Right lung (tissue), 5 donors: ENCODE results near the gene LMTK2. TPM values are rescaled to one million over a fixed set of nuclear protein-coding genes. Genes with fewer than 3 reads are reported as not detected.
"Not testable (repeated sequence)": the region's sequence is repeated elsewhere in the genome, so short reads cannot be mapped to it uniquely, and the experiment has no call there.

Experiments used
- DNase-seq, 2 donors: peaks; one replicate each; pipeline ENCODE4 v3.0.0-alpha.2; 2013
- polyA plus RNA-seq, 5 donors: library from polyadenylated mRNA; unstranded; fragments of 120-200 nt; gene quantifications; one replicate each; pipeline versions ENCODE4 v1.2.1 to v1.2.3, GENCODE V29; 2013; ENCODE audit warnings: inconsistent platforms in 1 of 5, low replicate concordance in 1 of 5; ENCODE audit not compliant: insufficient read length in 5 of 5, insufficient read depth in 1 of 5

The LMTK2 gene
- polyA plus RNA-seq, 5 donors, result 12.8 to 17.0 (median 13.4) TPM

DNA sequence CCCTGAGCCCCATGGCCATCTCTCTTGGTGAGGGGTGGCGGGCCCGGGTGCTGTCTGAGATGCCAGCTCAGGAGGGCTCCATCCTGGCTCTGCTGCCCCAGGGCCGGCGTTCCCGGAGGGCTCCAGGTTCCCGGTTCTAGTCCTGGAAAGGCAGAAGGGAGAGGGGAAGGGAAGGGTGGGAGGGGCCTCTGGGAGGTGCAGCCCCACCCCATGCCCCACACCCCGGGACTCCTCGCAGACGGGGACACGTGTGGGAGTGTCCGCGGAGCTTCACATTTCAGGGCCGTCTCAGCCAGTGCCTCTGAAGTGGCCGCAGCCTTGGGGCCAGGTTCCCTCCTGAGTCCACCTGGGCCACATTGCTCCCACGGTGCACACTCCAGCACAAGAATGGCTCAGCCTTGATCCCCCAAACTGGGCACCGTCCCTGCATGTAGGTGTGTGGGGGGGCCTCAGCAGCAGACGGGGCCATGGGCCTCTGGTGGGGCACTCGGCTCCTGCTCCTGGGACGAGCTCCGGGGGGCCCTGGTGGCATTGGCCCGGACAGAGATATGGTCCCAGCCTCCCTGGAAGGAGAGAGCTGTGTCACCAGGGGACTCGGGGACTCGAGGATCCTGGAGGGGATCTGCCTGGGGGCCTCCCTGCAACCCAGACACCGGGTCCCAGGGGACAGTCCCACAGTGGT, 110.4 kb downstream of the LMTK2 start:
- no peak for DNase-seq

DNA sequence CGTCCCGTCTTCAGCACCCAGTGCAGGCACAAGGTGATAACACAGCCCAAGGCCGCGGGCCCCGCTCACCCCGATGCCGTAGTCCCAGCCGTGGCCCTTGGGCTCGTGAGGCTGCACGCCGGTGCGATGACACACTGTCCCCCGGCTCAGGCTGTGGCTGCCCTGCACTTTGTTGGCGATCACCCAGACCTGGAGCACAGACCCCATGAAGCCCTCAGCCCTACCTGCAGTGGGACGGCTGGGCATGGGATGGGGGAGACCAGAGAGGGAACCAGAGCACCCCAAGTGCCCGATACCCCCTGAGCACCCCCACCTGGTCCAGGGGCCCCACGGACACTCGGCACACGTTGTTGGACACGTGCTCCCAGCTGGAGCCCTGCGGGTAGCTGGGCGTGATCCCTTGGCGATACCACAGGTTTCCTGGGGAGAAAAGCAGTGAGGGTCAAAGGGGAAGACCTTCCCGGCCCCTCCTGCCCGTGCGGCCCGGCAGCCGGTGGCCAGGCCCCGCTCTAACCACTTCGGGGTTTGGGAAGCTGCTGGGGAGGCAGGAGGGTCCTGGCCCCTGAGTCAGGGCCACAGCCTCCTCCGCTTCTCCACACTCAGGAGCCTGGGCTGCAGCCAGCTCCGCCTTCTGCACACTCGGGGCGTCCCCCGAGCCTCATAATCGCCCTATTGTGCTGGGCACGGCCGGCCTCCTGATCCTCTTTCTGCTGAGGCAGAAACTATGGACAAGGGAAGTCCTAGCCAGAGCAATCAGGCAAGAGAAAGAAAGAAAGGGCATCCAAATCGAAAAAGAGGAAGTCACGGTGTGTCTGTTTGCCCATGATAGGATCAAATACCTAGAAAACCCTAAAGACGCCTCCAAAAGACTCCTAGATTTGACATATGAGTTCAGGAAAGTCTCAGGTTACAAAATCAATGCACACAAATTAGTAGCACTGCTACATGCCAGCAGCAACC, 111.2 kb downstream of the LMTK2 start:
- no peak for DNase-seq

DNA sequence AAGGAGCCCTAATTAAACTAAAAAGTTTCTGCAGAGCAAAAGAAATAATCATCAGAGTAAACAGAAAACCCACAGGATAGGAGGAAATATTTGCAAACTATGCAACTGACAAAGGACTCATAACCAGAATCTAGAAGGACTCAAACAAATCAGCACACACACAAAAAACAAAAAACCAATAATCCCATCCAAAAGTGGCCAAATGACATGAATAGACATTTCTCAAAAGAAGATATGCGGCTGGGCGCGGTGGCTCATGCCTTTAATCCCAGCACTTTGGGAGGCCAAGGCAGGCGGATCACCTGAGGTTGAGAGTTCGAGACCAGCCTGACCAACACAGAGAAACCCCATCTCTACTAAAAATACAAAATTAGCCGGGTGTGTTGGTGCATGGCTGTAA, 112.7 kb downstream of the LMTK2 start:
- not testable (repeated sequence) for DNase-seq

DNA sequence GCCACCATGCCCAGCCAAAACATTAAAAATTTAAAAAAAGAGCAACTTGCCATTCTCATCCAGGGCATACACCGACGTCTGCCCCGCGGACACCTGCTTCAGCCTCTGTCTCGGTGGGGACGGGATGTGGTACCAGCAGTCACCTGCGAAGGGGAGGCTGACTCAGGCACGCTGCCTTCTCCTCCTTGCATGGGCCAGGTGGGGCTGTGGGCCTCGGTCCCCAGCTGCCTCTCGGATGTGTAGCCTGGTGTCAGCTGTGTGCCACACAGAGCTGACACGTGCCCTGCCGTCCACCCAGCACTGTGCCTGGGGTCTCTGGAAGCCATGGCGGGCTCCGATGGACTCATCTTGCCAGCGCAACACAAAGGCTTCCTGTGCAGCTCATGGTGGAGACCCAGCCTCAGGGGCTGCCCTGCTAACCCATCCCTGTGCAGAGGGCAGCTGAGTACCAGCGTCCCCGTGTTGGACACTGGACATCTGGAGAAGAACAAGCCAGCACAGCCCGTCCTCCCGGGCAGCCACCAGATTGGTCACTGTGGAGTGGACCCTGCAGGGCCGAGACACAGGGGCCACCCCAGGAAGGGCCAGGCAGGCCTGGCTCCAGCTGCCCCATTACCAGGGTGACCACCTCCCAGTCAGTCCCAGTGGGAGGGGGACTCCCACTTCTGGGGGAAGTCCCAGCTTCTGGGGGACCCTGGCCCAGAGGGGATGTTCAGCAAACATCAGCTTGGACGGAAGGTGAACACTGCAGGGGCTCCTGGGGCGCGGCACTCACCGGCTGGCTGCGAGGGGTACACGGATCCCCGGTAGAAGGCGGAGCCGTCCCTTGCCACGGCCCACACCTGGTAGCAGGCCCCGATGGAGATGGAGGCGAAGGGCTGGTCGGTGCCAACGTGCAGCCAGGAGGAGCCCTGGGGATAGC, 115.2 kb downstream of the LMTK2 start:
- DNase-seq, result no peak

DNA sequence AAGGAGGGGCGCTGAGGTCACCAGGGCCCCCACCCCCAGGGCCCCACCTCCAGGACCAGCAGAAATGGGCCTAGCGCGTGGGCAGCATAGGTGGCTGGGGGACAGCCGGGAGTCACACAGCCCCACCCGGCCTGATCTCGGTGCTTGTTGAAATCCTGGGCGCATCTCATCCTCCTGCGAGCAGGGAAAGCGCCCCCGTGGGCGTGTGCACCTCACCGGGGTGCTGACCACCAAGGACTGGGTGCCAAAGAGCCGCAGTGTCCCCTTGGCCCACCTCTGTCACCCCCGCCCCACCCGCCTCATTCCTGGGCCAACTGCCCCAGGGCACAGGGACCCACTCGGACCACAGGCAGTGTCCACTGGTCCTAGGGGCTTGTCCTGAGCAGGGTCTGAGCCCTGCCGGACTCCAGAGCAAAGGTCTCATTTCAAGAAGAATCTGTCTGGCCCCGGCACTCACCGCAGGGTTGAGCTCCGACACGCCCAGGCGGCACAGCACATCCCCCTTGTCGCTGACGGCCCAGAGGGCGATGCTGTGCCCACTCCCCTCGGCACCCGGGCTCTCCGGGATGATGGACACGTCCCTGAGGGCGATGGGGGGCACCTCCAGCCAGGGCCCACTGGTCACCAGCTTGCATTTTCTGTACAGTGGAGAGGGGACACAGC, 116.0 kb downstream of the LMTK2 start:
- no peak for DNase-seq

DNA sequence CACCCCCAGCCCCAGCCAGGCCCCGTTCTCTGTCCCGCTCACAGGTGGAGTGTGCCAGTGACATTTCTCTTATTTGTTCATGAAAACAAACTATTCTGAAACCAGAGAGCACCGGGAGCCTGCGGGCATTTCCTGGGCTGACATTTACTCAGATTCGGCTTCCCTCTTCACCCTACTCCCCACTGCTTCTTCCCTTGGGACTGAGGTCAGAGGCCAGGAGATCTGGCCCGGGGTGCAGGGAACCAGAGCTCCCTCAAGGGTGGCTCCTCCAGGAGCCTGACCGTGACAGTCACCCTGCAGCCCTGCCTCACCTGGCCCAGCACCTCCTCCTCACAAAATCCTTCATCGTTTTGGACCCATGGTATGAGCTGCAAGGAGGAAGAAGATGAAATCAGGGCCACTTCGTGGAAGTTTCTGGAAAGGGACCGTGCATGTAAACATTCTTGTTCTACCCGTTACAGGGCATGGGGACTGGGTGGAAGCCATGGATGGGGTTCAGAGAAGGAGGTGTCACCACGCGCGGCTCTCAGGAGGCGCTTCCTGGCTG, 116.8 kb downstream of the LMTK2 start:
- DNase-seq, result no peak

DNA sequence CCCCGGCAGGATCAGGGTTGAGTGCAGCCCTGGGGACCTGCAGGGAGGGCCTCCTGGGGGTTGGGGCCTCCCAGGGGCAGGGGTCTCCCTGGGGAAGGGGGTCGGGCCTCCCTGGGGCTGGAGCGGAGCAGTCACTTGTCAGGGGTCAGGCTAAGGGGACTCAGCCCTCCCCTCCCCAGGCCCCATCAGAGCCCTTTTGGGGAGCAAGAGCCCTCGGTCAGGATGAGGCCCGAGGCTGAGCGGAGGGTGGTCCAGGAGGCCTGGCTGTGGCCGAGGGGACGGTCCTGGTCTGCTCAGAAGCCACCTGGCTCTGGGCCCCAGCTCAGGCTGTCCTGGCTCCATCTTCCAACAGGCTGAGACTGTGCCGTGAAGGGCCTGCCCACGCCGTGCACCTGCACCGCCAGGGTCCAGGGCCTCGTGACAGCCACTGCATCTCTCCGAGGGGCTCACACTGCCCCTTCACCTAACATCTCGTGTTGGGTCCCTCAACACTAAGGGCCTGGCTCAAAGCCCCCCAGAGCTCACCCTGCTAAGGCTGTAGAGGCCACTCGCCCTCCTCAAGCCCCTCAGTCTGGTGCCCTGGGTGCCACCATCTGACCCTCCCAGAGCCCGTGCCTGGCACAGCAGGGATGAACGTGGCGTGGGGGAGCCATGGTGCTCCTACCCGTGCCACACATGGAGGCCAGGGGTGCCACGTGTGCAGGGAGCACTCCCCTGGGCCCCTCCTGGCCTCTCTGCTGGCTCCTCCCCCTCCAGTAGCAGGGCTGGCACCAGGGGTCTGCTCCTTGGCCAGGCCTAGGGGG, 117.4 kb downstream of the LMTK2 start:
- DNase-seq, result no peak

DNA sequence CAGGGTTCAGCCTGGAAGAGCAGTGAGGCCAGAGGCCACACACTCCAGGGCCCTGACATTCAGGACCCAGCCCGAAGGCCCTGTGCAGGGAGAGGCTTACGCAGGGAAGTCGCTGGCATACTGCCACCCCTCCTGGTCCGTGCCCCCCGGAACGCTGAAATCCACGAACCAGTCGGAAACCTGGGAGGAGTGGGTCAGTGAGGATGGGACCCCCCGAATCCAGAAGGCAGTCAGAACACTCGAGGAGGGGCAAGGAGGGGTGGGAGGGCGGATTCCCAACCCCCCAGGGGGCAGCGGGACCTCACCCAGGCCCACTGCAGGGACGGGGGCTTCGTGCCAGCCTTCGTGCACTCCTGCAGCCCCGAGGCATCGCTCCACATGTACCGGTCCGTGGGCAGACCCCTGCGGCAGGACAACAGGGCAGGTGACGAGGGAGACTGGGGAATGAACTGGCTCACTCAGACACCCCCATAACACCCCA, 118.1 kb downstream of the LMTK2 start:
- no peak for DNase-seq

DNA sequence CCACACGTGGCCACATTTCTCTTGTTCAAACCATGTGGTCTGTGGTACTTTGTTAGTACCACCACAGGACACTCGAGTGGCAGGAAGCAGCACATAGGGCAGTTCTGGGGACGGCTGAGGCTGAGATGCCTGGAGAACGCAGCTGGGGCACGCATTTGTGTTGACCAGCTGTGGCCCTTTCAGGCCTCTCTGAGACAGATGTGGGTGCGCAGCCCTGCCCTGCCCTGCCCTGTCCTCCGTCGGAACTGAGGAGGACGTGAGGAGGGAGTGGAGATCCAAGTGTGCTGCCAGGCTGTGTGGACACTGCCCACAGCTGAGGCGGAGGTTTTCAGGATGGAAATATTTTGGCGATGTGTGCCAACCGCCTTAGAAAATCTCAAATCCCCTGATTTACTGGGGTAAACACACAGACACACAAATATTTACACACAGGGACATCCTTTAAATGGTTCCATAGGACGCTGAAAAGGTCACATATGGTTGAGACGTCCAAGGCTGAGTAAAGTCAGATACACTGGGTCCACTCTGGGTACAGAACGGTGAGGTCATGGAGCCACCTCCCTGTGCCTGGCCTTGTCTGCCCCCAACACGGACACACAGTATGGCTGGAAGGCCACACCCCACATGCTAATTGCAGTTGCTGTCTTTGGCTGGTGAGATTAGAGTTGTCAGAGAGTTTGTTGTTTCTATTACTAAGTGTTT, 119.4 kb downstream of the LMTK2 start:
- DNase-seq, result no peak

DNA sequence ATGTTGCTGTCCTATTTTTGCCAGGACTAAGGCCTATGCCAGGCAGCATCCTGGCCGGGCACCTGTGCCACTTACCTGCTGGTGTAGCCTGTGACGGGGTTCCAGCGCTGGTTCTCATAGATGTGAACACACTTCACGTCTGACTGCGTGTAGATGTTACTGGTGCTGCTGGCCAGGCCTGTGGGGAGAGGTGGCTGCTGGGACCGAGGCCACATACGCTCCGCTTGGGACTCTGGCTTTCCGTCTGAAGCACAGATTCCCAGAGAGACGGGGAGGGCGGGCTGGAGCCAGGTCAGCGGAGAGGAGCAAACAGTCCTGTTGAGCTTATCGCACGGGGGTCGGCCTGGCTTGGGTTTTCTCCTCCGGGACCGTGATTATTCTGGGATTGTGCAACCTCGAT, 121.3 kb downstream of the LMTK2 start:
- DNase-seq, result no peak

DNA sequence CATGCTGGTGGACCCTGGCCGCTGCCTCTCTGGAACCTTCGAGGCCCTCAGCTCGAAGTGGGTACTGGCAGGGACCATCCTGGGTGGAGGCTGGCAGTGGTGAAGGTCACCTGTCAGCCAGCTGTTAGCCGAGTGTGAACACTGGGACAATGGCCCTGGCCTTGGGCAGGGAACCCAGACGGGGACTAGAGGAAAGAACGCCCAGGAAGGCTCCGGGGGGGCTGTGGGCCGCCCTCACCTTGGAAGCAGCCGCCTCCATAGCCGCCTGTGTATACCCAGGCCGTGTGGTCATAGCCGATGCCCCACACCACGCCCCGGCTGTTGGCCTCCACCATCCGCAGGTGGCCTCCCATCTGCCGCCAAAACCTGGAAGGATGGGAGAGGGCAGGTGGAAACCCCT, 122.1 kb downstream of the LMTK2 start:
- no peak for DNase-seq

DNA sequence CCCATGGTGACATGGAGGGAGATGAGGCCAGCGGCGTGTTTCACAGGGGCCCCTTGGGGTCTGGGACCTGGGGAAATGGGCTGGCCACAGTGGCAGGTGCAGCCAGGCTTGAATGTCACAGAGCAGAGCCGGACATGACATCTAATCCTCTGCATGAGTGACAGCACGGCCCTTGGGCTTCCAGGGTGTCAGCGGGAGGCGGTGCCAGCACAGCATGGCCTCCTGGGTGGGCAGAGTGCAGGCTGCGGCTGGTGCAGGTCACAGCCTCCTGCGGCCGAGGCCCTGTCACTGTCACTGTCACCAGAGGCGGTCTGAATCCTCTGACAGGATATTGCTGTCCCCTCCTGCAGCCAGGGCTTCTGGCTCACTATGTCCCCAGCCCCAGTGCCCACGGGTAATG, 122.8 kb downstream of the LMTK2 start:
- DNase-seq, result no peak

DNA sequence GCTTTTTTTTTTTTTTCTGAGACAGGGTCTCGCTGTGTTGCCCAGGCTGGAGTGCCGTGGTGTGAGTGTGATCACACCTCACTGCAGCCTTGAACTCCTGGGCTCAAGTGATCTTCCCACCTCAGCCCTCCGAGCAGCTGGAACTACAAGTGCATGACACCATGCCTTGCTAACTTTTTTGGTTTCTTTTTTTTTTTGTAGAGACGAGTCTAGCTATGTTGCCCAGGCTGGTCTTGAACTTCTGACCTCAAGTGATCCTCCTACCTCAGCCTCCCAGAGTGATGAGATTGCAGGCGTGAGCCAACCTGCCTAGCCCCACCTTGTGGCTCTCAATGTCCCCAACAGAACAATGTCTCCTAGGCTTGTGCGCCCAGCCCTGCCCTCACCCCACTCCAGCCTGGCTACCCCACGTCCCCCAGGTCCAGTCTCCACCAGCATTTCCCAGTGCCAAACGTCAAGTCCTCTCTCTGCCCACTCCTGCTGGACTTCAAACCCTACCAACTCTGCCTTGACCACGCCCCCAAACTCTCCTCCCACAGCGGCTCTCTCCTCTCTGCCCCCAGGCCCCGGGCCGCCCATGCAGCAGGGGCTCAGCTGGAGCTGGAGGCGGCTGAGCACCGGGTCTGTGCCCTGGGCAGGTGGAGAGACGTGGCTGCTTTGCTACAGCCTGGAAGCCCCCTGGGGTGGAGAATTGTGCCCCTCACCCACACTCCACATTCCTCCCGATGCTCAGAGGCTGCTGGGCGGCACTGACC, 123.5 kb downstream of the LMTK2 start:
- no peak for DNase-seq

DNA sequence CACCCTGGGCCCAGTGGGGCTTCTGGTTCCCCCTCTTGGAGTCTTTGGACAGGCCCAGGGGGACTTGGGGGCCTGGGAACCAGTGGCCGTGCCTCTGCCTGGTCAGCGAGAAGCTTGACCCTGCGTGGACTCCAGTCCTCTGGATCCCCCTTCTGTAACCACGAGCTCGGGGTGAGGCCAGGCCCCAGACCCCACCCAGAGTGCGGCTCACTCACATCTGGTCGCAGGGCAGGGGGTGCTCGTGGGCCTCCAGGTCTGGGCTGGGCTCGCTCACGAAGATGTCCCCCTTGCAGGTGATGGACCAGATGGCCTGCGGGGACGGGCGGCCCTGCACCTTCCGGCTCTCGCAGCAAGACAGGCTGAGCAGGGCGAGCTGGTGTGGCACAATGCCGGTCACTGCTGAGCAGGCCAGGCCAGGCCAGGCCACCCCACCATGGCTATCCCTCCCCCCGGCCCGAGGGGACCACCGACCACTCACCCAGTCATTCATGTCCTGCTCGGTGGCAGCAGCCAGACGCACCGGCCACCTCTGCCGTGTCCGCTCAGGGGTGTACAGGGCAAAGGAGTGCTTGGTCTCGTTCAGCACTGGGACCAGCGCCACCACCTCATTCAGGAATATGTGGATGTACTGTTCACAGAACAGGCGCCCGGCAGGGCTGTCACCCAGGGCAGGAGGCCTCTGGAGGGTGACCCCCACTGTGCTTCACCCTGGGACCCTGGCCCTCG, 124.2 kb downstream of the LMTK2 start:
- DNase-seq, result no peak

DNA sequence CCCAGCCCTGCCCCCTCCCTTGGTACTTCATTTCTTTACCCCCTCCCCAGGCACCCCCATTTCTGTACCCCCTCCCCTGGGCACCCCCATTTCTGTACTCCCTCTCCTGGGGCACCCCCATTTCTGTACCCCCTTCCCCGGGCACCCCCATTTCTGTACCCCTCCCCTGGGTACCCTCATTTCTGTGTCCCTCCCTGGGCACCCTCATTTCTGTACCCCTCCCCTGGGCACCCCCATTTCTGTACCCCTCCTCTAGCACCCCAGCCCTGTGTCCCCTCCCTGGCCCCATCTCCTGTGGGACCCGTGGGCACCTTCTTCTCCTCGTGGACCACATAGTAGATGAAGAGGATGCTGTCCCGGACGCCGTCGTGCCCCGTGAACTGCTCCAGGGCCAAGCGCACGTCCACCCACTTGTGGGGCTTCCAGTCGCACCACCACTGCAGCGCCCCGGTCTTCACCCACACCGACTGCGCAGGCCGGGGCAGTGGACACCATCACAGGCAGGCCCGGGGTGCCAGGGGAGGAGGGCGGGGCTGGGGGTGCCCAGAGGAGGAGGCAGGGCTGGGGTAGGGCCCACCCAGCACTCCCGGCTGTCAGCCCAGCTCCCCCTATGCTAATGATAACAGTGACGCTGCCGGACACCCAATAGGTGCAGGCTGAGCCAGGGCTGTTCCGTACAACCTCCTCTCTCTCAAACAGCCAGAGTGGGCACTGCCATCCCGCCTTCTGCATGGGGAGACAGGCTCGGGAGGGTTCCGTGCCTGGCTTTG, 125.0 kb downstream of the LMTK2 start:
- no peak for DNase-seq

DNA sequence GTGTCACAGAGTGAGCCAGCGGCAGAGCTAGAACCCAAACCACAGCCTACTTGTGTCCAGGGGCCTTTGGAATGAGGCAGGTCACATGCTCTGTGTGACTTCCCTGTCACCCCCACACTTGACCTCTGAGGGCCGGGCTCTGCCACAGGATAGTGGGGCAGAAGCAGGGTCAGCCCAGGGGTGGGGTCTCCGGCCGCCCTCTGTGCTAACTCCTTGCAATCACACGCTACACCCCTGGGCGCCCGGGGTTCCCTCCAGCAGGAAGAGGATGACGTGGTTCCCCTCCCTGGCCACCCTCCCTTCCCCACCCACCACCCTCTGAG, 125.6 kb downstream of the LMTK2 start:
- no peak for DNase-seq

DNA sequence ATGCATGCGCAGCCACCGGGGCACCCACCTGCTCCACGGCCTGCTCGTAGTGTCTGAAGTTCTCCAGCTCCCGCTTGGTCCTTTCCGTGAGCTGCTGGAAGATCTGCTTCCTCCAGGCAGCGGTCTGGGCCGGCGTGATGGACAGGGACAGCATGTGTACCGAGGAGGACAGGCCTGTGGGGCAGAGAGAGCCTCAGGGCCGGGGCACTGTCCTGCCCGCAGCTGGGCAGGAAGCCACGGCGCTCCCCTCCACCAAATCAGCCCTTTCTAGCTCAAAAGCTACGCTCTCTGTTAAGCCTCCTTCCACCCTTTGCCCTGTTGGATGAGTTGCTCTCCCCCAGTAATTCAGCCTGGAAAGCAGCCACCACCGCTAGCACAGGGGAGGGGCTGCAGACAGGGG, 126.1 kb downstream of the LMTK2 start:
- DNase-seq, result no peak
